GM12801 (cell line): Measurements from ENCODE around the gene KLK8.

Experiments
- CTCF ChIP-seq: IDR thresholded peaks from one replicate; pipeline ENCODE4 v1.5.1; 2011; ENCODE audit warnings: control low read depth; ENCODE audit not compliant: insufficient read length; ENCODE audit errors: extremely low read depth

KLK8 gene

GRCh38 chr19:51025809-51026553, 24.6 kb upstream of the KLK8 start:
- TF ChIP-seq CTCF = no peak

- no peak for TF ChIP-seq CTCF
Observed at GRCh38 chr19:51025401-51025800, 24.0 kb upstream of the KLK8 start.

- no peak for TF ChIP-seq CTCF
Observed at GRCh38 chr19:51024924-51025323, 23.5 kb upstream of the KLK8 start.

GRCh38 chr19:51023946-51024345, 22.5 kb upstream of the KLK8 start:
- no peak for TF ChIP-seq CTCF

- no peak for TF ChIP-seq CTCF
Observed at GRCh38 chr19:51022526-51022925, 21.1 kb upstream of the KLK8 start.

GRCh38 chr19:51020988-51021651, 19.7 kb upstream of the KLK8 start:
- TF ChIP-seq CTCF = no peak

- TF ChIP-seq CTCF = no peak
Observed at GRCh38 chr19:51019544-51019925, 18.1 kb upstream of the KLK8 start, which contains the start of gene KLK10. TSS of gene KLK10 (minus strand) at chr19:51019709. CDS start at chr19:51019130, 579 bp downstream.
